ENCODE results near the gene HIPK4.
"Not testable (repeated sequence)": the region's sequence is repeated elsewhere in the genome, so short reads cannot be mapped to it uniquely, and the experiment has no call there.

HIPK4 gene

DNA sequence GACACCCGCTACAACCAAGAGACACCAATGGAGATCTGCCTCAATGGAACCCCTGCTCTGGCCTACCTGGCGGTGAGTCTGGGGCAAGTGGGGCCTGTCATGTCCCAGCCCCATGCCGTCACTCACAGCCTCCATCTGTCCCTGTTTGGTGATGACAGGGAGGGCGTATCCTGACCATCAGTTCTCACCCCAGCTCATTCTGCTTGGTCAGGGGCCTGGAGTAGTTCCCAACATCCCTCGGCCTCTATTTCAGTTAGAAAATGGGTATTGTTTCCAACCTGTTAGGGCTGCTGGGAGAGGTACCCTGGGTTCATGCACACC is 18.2 kb downstream of the HIPK4 start:
- no peak overlapping the region for H3K4me3 ChIP-seq (ENCODE audit: low read depth, low read length)
- DNase-seq (ENCODE audit: low read depth): no peak

DNA sequence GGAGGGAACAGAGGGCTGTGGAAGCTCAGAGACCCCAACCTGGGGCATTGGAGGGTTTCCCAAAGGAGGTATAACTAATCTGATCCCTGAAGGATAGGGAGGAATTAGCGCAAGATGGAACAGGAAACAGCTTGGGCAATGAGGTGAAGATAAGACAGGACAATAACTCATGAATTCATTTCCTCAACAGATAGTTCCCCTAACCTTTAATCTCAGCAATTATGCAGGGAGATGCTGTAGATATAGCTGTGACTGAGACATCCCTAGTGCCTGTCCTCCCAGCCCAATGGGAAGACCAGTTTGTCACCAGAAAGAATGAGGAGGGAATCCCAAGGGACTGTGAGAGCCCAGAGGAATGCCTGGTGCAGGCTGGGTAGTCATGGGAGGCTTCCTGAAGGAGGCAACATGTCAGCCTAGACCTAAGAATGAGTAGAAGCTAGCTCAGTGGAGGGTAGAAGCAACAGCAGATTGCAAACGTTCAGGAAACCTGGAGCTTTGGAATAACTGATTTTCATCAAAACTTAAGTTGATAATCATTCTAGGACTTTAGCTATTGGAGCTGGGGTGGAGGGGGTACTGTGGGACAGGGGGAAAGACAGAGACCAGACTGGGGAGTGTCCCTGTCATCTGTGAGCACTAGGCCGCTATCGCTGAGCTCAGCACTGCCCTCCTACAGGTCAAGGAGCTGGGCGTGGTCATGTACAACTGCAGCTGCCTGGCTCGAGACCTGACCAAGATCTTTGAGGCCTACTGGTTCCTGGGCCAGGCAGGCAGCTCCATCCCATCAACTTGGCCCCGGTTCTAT is 18.8 kb downstream of the HIPK4 start:
- H3K4me3 ChIP-seq (ENCODE audit: low read depth, low read length): no peak overlapping the region
- DNase-seq (ENCODE audit: low read depth): no peak

DNA sequence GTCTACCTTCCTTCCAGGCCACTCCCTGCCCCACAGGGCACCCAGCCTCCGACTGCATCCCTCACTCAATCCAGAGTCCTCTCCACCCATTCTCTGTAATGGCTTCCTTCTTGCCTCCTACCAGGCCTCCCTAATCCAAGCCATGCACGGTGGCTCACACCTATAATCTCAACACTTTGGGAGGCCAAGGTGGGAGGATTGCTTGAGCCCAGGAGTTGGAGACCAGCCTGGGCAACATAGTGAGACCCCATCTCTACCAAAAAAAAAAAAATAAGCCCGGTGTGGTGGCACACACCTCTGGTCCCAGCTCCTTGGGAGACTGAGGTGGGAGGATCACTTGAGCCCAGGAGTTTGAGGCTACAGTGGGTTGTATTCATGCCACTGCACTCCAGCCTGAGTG is 19.7 kb downstream of the HIPK4 start:
- DNase-seq (ENCODE audit: low read depth); H3K4me3 ChIP-seq (ENCODE audit: low read depth, low read length): not testable (repeated sequence)

DNA sequence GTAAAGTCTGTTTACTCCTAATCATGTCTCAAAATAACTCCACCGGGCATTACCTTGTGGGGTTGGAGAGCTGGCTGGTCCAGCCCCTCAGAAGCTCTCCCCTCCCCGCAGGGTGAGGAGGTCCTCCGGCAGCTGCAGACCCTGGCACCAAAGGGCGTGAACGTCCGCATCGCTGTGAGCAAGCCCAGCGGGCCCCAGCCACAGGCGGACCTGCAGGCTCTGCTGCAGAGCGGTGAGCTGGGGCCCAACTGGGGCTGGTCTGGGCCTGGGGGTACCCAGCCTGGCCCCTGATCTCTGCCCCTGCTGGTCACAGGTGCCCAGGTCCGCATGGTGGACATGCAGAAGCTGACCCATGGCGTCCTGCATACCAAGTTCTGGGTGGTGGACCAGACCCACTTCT is 20.2 kb downstream of the HIPK4 start:
- no peak for DNase-seq (ENCODE audit: low read depth)
- no peak overlapping the region for H3K4me3 ChIP-seq (ENCODE audit: low read depth, low read length)

DNA sequence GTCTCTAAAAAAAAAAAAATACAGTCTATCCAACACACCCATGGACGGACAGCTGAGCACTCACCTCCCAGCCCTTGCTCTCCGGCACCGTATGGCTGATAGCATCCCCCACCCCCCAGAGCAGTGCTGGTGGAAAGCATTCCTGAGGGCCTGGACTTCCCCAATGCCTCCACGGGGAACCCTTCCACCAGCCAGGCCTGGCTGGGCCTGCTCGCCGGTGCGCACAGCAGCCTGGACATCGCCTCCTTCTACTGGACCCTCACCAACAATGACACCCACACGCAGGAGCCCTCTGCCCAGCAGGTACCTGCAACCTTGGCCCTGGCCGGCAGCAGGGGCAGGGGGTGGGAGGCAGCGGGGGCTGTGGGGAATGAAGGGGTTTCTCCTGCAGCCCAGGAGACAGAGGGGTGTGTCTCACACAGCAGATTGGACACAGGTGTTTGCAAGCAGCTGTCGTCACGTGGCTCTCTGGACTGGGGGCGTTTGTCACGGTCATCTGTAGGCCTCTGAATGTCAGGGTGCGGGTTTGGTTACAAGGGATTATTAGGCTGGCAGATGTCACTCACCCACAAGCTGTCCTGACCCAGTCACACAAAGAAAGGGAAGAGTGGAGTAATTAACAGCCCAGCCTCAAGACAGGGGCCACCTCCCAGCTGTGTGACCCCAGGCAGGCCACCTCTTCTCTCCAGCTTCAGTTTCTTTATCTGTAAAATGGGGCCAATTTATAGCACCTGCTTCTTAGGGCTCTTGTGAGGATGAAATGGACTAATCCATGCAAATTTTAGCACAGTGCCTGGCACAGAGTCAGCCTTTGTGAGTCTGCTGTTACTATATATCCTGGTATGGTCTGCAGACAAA is 22.2 kb downstream of the HIPK4 start:
- no peak for DNase-seq (ENCODE audit: low read depth)
- no peak overlapping the region for H3K4me3 ChIP-seq (ENCODE audit: low read depth, low read length)

DNA sequence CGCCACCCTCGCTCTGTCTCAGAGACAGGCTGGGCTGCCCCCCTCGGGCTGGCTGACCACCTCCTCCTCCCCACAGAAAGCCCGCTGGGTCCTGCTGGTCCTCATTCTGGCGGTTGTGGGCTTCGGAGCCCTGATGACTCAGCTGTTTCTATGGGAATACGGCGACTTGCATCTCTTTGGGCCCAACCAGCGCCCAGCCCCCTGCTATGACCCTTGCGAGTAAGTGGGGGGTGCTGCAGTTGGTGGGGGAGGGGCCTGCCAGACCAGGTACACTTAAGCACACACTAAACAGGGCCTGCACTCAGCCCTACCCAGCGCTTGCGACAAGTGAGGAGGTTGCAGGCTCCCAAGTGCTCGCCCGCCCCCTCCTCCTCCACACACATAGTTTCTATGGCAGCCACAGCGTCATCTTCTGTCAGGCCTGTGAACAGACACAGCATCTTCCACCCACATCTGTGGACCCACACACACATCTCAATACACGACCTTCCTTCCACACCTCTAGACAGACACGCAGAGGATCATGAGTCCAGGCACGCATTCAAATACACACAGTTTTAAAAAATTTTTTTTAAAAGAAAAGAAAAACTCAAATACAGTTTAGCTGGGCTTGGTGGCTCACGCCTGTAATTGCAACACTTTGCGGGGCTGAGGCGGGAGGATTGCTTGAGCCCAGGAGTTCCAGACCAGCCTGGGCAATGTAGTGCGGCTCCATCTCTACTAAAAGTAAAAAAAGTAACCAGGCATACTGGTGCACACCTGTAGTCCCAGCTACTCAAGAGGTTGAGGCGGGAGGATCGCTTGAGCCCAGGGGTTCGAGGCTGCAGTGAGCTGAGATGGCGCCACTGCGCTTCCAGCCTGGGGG is 23.1 kb downstream of the HIPK4 start:
- no peak for DNase-seq (ENCODE audit: low read depth)
- peak overlapping the region; percentile 58 for H3K4me3 ChIP-seq (ENCODE audit: low read depth, low read length)

DNA sequence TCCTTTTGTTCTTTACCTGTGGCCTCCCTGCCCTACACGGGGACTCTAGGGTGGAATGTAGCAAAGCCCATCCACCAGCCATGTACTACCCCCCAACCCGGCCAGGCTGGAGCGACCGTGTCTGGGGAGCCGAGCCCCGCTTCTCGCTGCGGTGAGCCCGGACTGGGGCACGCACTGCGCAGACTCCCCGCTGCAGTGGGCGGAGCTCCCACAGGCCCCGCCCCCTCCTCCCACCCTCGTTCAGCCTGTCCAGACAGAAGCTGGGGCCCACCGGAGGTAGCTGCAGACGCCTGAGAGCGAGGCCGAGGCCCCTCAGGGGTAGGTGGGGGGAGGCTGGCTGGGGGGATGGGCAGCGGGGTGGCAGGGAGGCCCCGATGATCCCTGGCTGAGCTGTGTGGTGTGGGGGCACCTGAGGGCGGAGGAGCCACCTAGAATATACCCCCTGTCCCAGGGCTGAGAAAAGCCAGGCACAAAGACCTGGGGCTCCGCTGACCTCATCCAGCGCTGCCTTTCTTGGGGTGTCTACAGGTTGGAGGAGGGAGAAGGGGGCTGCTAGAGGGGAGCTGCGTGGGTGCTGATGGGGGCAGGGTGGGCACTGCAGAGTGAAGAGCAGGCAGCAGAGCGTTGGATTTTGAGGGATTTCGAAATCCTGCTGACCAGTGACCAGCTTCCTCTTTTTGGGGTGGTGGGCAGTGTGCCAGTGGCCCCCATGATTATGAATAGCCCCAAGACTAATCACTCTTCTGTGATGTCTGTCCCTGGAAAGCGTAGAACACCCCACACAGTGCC is 24.2 kb downstream of the HIPK4 start:
- DNase-seq (ENCODE audit: low read depth): peak; percentile 29
- H3K4me3 ChIP-seq (ENCODE audit: low read depth, low read length): peak overlapping the region; percentile 58

DNA sequence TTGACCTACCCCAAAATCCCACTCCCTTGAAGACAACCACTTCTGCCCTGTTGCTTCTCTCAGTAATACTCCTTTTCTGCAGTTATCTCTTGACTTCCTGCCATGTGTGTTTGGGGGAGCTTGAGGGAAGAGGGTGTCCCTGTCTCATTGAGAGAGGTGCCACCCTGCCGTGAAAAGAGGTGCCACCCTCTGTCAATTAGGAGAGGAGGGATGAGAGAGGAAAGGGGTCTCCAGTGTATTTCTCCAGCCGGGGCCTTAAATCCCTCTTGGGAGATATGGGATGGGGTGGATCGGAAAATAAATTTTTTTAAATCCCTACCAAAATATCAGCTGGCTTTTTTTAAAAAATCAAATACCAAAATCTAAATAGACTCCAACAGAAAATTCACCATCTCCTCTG is 25.0 kb downstream of the HIPK4 start:
- DNase-seq (ENCODE audit: low read depth): no peak
- peak overlapping the region; percentile 58 for H3K4me3 ChIP-seq (ENCODE audit: low read depth, low read length)

DNA sequence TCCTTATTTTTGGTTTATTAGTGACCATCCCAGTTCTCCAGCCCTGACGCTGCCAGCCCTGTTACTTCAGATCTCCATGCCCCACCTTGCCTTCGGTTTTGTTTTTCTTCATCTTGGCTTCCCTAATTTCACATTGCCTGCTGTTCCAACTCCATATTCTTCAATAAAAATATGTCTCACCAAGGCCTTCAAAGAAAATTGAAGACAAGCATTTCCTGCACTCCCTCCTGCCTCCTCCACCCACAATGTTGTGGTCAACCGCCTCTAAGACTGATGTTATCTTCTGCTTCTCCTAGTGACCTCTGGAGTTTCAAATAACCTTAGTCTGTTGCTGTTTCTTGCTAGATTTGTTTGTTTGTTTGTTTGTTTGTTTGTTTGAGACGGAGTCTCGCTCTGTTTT is 26.9 kb downstream of the HIPK4 start:
- DNase-seq (ENCODE audit: low read depth): no peak
- no peak overlapping the region for H3K4me3 ChIP-seq (ENCODE audit: low read depth, low read length)

DNA sequence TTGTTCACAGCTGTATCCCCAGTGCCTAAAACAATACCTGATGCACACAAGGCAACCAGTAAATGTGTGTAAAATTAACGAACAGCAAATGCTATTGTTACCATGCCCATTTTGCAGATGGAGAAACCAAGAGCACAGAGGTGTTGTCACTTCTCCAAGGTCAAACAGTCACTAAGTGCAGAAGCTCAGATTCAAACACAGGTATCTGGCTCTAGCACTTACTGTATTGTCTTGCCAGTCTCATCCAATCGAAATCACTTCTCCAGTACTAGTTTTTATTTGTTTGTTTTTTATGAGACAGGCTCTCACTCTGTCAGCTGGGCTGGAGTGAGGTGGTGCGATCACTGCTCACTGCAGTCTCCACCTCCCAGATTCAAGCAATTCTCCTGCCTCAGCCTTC is 27.8 kb downstream of the HIPK4 start:
- no peak overlapping the region for H3K4me3 ChIP-seq (ENCODE audit: low read depth, low read length)
- no peak for DNase-seq (ENCODE audit: low read depth)

DNA sequence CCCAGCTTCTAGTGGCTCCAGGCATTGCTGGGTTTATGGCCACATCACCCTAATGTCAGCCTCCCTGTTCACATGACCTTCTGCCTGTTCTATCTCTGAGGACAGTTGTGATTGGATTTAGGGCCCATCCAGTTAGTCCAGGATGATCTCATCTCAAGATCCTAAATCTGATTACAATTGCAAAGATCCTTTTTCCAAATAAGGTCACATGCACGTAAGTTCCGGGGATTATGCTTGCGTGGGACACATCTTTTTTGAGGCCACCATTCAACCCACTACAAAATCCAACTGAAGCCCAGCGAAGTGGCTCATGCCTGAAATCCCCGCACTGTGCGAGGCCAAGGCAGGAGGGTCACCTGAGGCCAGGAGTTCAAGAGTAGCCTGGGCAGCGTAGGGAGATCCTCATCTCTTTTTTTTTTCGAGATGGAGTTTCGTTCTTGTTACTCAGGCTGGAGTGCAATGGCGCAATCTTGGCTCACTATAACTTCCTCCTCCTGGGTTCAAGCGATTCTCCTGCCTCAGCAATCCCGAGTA is 29.2 kb downstream of the HIPK4 start:
- no peak for DNase-seq (ENCODE audit: low read depth)
- no peak overlapping the region for H3K4me3 ChIP-seq (ENCODE audit: low read depth, low read length)

DNA sequence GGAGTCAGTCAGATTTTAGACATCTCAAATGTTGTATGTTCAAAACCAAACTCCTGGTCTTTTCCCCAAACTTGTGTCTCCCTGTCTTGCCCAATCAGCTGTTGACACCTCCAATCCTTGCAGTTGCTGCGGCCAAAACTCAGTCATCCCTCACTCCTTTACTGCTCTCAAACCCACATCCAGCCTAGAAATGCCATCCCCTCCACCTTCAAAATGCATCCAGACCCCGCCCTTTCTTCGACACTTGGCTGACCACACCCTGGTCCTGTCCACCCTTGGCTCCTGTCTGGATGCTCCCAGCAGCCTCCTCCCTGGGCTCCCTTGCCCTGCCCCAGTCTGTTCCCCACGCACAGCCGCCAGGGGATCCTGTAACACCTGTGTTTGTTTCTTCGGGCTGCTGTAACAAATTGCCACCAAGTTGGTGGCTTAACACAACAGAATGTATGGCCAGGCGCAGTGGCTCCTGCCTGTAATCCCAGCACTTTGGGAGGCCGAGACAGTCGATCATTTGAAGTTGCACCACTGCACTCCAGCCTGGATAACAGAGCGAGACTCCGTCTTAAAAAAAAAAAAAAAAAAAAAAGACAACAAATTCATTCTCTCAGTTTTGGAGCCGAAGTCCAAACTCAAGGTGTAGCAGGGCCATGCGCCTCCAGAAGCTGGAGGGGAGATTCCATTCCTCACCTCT is 29.8 kb downstream of the HIPK4 start:
- no peak overlapping the region for H3K4me3 ChIP-seq (ENCODE audit: low read depth, low read length)
- no peak for DNase-seq (ENCODE audit: low read depth)

DNA sequence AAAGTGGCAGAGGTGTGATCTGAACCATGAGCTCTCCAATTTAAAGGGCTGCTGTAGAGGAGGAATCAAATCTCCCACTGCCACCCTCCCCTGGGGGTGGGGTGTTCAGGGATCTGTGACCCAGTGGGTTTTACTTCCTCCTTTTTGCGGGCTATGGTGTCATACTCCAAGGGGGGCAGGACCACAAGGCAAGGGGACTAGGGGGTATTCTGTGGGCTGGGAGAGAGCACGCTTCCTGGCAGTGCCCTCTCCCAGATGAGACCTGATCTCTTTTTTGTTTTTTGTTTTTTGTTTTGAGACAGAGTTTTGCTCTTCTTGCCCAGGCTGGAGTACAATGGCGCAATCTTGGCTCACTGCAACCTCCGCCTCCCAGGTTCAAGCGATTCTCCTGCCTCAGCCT is 31.2 kb downstream of the HIPK4 start:
- no peak overlapping the region for H3K4me3 ChIP-seq (ENCODE audit: low read depth, low read length)
- DNase-seq (ENCODE audit: low read depth): no peak

DNA sequence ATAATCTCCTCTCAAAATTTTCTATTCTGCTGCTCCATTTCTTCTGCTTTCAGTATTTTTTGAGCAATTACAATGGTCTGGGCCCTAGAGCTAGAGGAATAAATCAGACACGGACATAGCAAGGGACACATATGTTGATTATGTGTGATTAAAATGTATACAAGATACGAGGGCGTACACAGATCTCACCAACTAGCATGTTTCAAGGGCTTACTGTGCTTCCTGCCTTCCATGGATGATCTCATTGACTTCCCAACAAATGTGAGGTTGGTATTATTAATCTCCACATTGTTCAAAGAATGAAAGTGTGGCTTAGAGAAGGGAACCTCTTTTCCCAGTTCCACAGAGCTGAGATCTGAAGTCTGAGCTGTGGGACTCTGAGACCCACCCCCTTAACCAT is 32.3 kb downstream of the HIPK4 start:
- DNase-seq (ENCODE audit: low read depth): no peak

DNA sequence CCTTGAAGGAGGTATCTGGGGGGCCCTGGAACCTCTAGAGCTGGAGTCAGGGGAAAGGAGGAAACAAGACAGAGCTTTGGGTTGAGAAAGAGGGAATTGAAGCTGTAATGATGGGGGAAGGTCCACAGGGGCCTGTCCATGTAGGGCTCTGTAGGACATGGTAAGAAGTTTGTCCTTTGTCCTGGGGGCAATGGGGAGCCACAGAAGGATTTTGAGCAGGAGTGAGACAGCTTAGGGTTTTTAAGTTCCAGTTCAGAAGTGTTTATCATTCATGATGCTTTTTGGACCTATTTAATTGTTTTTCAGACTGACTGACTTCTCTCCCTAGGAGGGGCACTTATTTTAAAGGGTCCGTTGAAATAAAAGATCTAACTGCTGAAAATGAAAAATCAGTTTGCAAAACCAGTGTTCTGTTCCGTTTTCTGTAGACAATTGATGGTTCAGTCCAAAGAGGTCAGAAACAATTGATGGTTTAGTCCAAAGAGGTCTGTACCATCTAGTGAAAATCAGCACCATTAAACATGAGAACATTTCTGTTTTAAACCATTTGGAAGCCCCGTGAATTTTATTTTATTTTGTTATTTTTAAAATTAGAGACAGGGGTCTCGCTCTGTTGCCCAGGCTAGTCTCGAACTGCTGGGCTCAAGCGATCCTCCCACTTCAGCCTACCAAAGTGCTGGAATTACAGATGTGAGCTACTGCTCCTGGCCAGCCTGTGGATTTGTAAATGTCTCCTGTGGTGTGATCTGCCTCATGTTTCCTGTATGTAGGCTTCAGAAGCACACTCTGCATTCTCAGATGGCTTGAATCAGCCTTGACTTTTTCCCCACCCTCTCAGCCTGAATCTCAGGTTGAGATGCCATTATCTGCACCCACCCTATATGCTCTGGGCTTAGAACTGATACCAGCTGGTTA is 33.0 kb downstream of the HIPK4 start:
- H3K4me3 ChIP-seq (ENCODE audit: low read depth, low read length): no peak overlapping the region
- no peak for DNase-seq (ENCODE audit: low read depth)

More for the DNA sequence above, 32.3 kb downstream of the HIPK4 start:
- H3K4me3 ChIP-seq (ENCODE audit: low read depth, low read length): no peak overlapping the region

DNA sequence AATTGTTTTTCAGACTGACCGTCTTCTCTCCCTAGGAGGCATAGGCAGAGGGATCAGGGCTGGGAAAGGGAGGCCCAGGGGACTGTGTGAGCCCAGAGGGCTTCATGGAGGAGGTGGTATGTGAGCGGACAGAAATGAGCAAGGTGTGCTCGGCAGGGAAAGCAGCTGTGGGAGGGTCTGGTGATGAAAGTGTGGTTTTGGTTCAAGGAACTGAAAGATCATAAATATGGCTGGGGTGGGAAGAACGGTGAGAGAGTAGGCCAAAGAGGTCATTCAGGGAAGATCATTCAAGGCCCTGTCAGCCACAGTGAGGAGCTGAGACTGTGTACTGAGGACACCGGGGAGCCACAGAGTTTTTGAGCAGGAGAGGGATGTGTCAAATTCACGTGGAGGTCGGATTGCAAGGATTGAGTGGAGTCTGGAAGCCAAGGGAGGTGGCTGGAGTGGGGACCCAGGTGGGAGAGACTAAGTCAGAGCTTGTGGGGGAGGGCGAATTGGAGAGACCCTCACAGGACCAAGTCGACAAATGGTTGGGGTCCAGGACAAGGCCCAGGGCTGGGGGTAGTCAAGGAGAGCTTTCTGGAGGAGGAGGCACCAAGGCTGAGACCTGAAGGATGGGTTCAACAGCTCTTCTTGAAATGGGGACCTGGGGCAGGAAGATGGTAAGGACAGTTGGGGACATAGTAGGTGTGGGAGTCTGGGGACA is 33.9 kb downstream of the HIPK4 start:
- DNase-seq (ENCODE audit: low read depth): no peak
- no peak overlapping the region for H3K4me3 ChIP-seq (ENCODE audit: low read depth, low read length)

DNA sequence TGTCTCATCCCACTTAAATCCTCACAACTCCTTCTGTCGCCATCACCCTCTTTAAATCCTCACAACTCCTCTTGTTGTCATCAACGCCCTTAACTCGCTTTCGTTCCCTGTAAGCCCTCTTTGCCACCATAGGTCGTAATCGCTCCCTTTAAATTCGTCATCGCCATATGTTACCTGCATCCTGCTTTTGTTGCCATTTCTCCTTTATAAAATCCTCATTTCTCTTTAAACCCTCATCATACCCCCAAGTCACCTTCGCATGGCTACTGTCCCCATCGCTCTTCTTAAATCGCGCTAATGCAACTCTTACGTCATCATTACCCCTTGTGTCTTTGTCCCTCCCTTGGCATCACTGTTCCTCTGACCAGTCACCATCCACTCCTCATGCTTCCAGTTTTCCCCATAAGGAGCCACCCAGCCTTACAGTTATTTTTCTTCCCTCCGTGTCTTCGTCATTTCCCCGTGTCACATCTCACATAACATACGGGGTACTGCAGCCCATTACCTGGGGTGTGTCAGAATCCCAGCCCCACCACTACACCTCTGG is 40.9 kb downstream of the HIPK4 start:
- no peak for DNase-seq (ENCODE audit: low read depth)
- peak overlapping the region; percentile 90 for H3K4me3 ChIP-seq (ENCODE audit: low read depth, low read length)
